ENCODE measurements around the gene AFF3.
"Not testable (repeated sequence)": the region's sequence is repeated elsewhere in the genome, so short reads cannot be mapped to it uniquely, and the experiment has no call there.

The AFF3 gene

GRCh38 chr2:99935662-99936061, 206.7 kb downstream of the AFF3 start:
- Histone ChIP-seq H3K9me3 (ENCODE audit: control insufficient read depth, insufficient read depth, low read length) (no peaks in the 10 kb centered on the region), H4K20me1 (ENCODE audit: control insufficient read depth, insufficient read depth, low read depth, low read length) (no peaks in the 10 kb centered on the region), H3K36me3 (ENCODE audit: control insufficient read depth, low read length) (peaks cover 17% of the 10 kb centered on the region), H3K27ac (ENCODE audit: low read depth, low read length) (no peak overlapping the region), H3F3A (ENCODE audit: control insufficient read depth, insufficient read depth) (peaks cover 4% of the 10 kb centered on the region; the same call in 1 of the 2 replicates), H3K27me3 (ENCODE audit: control insufficient read depth, low read length) (no peaks in the 10 kb centered on the region), H3K9me2 (replicated peaks; ENCODE audit: control insufficient read depth, low read length) (no peaks in the 10 kb centered on the region), H3K79me2 (ENCODE audit: control insufficient read depth, low read length) (no peaks in the 10 kb centered on the region), H3K4me3 (ENCODE audit: low read length) (no peak overlapping the region), H3K4me1 (ENCODE audit: control insufficient read depth, low read length) (peaks cover 7% of the 10 kb centered on the region), H3K4me2 (ENCODE audit: low read length) (no peak overlapping the region)
- TF ChIP-seq CTCF (IDR thresholded peaks at IDR 0.05; ENCODE audit: low read depth, low read length, poor library complexity, severe bottlenecking) (no peak), EZH2phosphoT487 (IDR thresholded peaks at IDR 0.05; ENCODE audit: borderline replicate concordance, low read length) (no peak)

- Histone ChIP-seq H3K79me2 (ENCODE audit: control insufficient read depth, low read length) (no peaks in the 10 kb centered on the region), H3K9me3 (ENCODE audit: control insufficient read depth, insufficient read depth, low read length) (no peaks in the 10 kb centered on the region), H3K4me2 (ENCODE audit: low read length) (no peak overlapping the region), H3K27ac (ENCODE audit: low read depth, low read length) (no peak overlapping the region), H3K9me2 (replicated peaks; ENCODE audit: control insufficient read depth, low read length) (no peaks in the 10 kb centered on the region), H3F3A (ENCODE audit: control insufficient read depth, insufficient read depth) (peaks cover 4% of the 10 kb centered on the region; the same call in 1 of the 2 replicates), H4K20me1 (ENCODE audit: control insufficient read depth, insufficient read depth, low read depth, low read length) (no peaks in the 10 kb centered on the region), H3K27me3 (ENCODE audit: control insufficient read depth, low read length) (no peaks in the 10 kb centered on the region), H3K4me3 (ENCODE audit: low read length) (no peak overlapping the region), H3K4me1 (ENCODE audit: control insufficient read depth, low read length) (peaks cover 22% of the 10 kb centered on the region), H3K36me3 (ENCODE audit: control insufficient read depth, low read length) (peaks cover 17% of the 10 kb centered on the region)
- TF ChIP-seq CTCF (IDR thresholded peaks at IDR 0.05; ENCODE audit: low read depth, low read length, poor library complexity, severe bottlenecking) (no peak), EZH2phosphoT487 (IDR thresholded peaks at IDR 0.05; ENCODE audit: borderline replicate concordance, low read length) (no peak)
These were observed 208.3 kb downstream of the AFF3 start for GRCh38 chr2:99933894-99934650.

- not testable (repeated sequence) for H3F3A ChIP-seq (ENCODE audit: control insufficient read depth, insufficient read depth); H3K9me2 ChIP-seq (replicated peaks; ENCODE audit: control insufficient read depth, low read length); H4K20me1 ChIP-seq (ENCODE audit: control insufficient read depth, insufficient read depth, low read depth, low read length); H3K4me3 ChIP-seq (ENCODE audit: low read length); H3K27ac ChIP-seq (ENCODE audit: low read depth, low read length); H3K9me3 ChIP-seq (ENCODE audit: control insufficient read depth, insufficient read depth, low read length); H3K4me2 ChIP-seq (ENCODE audit: low read length); H3K27me3 ChIP-seq (ENCODE audit: control insufficient read depth, low read length); H3K79me2 ChIP-seq (ENCODE audit: control insufficient read depth, low read length)
- Histone ChIP-seq H3K4me1 (ENCODE audit: control insufficient read depth, low read length) (peaks cover 28% of the 10 kb centered on the region), H3K36me3 (ENCODE audit: control insufficient read depth, low read length) (peaks cover 17% of the 10 kb centered on the region)
These were observed 208.9 kb downstream of the AFF3 start for GRCh38 chr2:99933491-99933890.

GRCh38 chr2:99928470-99929053, 213.8 kb downstream of the AFF3 start:
- H3K4me1 ChIP-seq (ENCODE audit: control insufficient read depth, low read length), result peaks cover 42% of the 10 kb centered on the region
- peak overlapping the region; percentile 68 for H3K4me2 ChIP-seq (ENCODE audit: low read length)
- no peaks in the 10 kb centered on the region for H3K9me2 ChIP-seq (replicated peaks; ENCODE audit: control insufficient read depth, low read length)
- no peak for TF ChIP-seq CTCF (IDR thresholded peaks at IDR 0.05; ENCODE audit: low read depth, low read length, poor library complexity, severe bottlenecking)
- TF ChIP-seq EZH2phosphoT487 (IDR thresholded peaks at IDR 0.05; ENCODE audit: borderline replicate concordance, low read length), result no peak
- H3K79me2 ChIP-seq (ENCODE audit: control insufficient read depth, low read length), result no peaks in the 10 kb centered on the region
- no peaks in the 10 kb centered on the region for H4K20me1 ChIP-seq (ENCODE audit: control insufficient read depth, insufficient read depth, low read depth, low read length)
- no peaks in the 10 kb centered on the region for H3K27me3 ChIP-seq (ENCODE audit: control insufficient read depth, low read length)
- H3K4me3 ChIP-seq (ENCODE audit: low read length), result peak overlapping the region; percentile 52
- H3K36me3 ChIP-seq (ENCODE audit: control insufficient read depth, low read length), result peaks cover 12% of the 10 kb centered on the region
- no peaks in the 10 kb centered on the region for H3K9me3 ChIP-seq (ENCODE audit: control insufficient read depth, insufficient read depth, low read length)
- peaks cover 8% of the 10 kb centered on the region for H3F3A ChIP-seq (ENCODE audit: control insufficient read depth, insufficient read depth)
- peak overlapping the region; percentile 73 for H3K27ac ChIP-seq (ENCODE audit: low read depth, low read length)

GRCh38 chr2:99927690-99928207, 214.6 kb downstream of the AFF3 start:
- Histone ChIP-seq H3K36me3 (ENCODE audit: control insufficient read depth, low read length) (peaks cover 12% of the 10 kb centered on the region), H3K27ac (ENCODE audit: low read depth, low read length) (peak overlapping the region; percentile 73), H3K4me1 (ENCODE audit: control insufficient read depth, low read length) (peaks cover 49% of the 10 kb centered on the region), H3K4me2 (ENCODE audit: low read length) (peak overlapping the region; percentile 68), H3K4me3 (ENCODE audit: low read length) (peak overlapping the region; percentile 52)
- H3K9me3 ChIP-seq (ENCODE audit: control insufficient read depth, insufficient read depth, low read length); H3K79me2 ChIP-seq (ENCODE audit: control insufficient read depth, low read length); H3K9me2 ChIP-seq (replicated peaks; ENCODE audit: control insufficient read depth, low read length); H4K20me1 ChIP-seq (ENCODE audit: control insufficient read depth, insufficient read depth, low read depth, low read length); H3F3A ChIP-seq (ENCODE audit: control insufficient read depth, insufficient read depth); H3K27me3 ChIP-seq (ENCODE audit: control insufficient read depth, low read length): not testable (repeated sequence)
